HG03108 (cell line): ENCODE measurements around the gene SLC32A1.

ENCODE experiments used
- ATAC-seq: cut with Tn5 transposase; IDR thresholded peaks from one replicate; pipeline ENCODE4 v1.9.1; 2021; ENCODE audit warnings: moderate library complexity; ENCODE audit not compliant: unreplicated experiment

The SLC32A1 gene

DNA sequence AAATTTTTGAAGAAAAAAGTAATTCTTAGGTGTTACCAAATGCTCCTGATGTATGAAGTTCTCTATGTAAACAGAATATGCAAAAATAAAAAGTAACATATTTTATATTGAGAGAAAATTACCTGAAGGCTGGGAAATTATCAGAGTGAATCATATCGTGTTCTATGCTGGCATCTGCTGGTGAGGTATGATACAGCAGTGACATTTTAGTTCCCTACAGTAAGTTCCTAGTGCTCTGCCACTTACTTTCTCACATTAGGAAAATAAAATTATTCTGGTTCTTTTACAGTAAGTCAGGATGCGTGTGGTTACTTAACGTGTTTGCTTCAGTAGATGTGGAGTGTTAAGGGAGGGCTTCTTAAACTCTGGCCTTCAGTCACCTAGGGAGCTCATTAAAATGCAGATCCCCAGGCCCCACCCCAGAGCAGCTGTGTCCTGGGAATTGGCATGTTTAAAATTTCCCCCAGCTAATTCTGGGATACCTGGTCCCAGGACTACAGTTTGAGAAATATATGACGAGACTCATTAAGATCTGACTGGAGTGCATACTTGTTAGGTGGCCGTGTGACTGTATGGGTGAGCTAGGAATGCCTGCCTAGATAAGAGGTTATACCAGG lies 27.2 kb downstream of the SLC32A1 start:
- ATAC-seq: no peak

GRCh38 chr20:38752029-38752428 lies 27.7 kb downstream of the SLC32A1 start:
- ATAC-seq: no peak

- ATAC-seq: no peak
Observed at GRCh38 chr20:38754924-38755323, 30.6 kb downstream of the SLC32A1 start.

- no peak for ATAC-seq
Observed at GRCh38 chr20:38755324-38755910, 31.1 kb downstream of the SLC32A1 start.

- ATAC-seq: no peak
Observed at GRCh38 chr20:38757145-38757775, 33.0 kb downstream of the SLC32A1 start.

GRCh38 chr20:38759106-38759505 lies 34.8 kb downstream of the SLC32A1 start:
- no peak for ATAC-seq

DNA sequence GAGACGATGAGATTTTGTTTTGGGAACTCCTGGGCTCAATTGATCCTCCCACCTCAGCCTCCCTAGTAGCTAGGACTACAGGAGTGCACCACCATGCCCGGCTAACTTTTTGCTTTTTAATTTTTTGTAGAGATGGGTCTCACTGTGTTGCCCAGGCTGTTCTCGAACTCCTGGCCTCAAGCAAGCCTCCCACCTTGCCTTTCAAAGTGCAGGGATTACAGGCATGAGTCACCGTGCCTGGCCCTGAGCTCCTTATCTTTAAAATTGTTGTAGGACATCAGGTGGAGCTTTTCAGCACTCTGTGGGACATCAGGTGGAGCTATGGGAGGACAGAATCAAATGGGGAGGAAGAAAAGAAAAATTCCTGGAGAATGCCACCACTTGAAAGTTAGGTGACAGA lies 36.7 kb downstream of the SLC32A1 start:
- ATAC-seq: no peak

GRCh38 chr20:38762174-38762573 lies 37.9 kb downstream of the SLC32A1 start:
- ATAC-seq: no peak

DNA sequence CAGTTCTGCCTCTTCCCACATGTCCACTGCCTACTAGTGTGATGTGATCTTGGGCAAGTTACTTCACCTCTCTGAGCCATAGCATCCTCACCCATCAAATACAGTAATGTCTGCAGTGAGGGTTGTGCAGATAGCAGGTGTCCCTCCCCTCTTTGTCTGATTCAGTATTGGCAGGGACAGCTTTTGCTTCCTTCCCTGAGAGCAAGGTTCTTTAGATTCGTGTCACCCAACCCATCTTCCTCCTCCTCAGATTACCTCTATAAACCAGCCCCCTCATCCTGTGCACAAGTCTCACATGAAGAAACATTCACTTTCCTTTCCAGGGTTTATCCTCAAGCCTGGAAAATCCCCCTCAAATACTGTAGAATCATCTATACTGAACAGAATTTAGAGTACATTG lies 39.3 kb downstream of the SLC32A1 start:
- no peak for ATAC-seq

- ATAC-seq: no peak
Observed at GRCh38 chr20:38764567-38765318, 40.5 kb downstream of the SLC32A1 start.

- no peak for ATAC-seq
Observed at GRCh38 chr20:38766071-38766470, 41.8 kb downstream of the SLC32A1 start.

GRCh38 chr20:38769376-38770295 lies 45.4 kb downstream of the SLC32A1 start:
- ATAC-seq: no peak

DNA sequence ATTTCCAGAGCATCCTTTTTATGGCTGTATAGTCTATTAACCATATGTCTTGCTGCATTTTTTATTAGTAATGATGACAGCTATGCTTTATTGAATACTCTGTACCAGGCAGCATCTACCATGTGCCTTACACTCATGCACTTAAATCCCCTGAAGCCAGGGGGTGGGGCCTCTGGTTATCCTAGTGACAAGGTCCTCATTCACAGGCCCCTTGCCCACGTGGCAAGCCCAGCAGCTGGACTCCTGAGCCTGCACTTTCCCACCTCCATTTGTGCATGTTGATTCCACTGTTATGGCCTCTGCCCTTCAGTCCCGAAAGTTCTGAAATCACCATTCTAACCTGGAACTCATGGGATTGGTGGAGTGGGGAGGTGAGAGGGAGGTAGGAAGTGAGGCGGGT lies 46.3 kb downstream of the SLC32A1 start:
- no peak for ATAC-seq

DNA sequence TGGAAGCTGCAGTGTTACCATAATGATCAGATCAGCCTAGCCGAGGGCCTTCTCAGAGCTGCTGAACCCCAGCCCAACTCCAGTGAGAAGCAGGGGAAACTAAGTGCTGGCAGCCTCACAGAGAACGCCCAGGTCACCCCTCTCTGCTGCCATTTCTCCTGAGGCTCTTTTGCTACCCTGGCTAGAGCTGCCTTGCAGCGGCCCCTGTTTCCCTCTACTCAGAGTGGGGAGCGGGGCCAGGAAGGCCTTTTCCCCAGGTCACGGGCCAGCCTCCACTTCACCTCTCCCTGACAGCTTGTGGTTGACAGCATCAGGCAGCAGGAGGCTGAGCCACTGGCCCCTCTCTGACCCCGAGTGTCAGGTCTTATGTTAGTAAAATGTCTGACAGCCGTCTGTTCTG lies 46.7 kb downstream of the SLC32A1 start:
- no peak for ATAC-seq

- ATAC-seq: no peak
Observed at GRCh38 chr20:38771621-38772020, 47.3 kb downstream of the SLC32A1 start.

DNA sequence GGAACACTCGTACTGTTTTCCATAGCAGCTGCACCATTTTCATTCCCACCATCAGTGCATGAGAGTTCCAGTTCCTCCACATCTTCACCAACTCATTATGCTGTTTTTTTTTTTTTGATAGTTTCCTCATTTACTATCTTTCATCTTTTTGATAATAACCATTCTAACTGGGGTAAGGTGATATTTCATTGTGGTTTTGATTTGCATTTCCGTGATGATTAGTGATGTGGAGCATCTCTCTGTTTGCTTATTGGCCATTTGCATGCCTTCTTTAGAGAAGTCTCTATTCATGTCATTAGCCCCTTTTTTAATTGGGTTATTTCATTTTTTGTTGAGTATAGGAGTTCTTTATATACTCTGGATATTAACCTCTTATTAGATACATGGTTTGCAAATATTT lies 49.9 kb downstream of the SLC32A1 start:
- no peak for ATAC-seq

- no peak for ATAC-seq
Observed at GRCh38 chr20:38776363-38776762, 52.1 kb downstream of the SLC32A1 start.
